SH-SY5Y (cell line): ENCODE measurements around the gene SPRR5.

Experiments
- GATA2 ChIP-seq: IDR thresholded peaks from 2 replicates; pipeline ENCODE4 v1.6.1; 2011; ENCODE audit warnings: mild to moderate bottlenecking, low read depth, low read length
- GATA3 ChIP-seq: IDR thresholded peaks from 2 replicates; pipeline ENCODE4 v1.6.1; 2011; ENCODE audit warnings: low read depth, mild to moderate bottlenecking, low read length, moderate library complexity

Gene SPRR5

GRCh38 chr1:152983234-152983633 is 36.2 kb downstream of the SPRR5 start:
- TF ChIP-seq GATA2 = no peak
- TF ChIP-seq GATA3 = no peak

- no peak for TF ChIP-seq GATA2
Measured at GRCh38 chr1:152983743-152984142, 36.7 kb downstream of the SPRR5 start, which contains the start of gene SPRR1A. Gene SPRR1A (plus strand): TSS chr1:152984081. CDS start chr1:152985231, 1,150 bp downstream.

GRCh38 chr1:152986578-152986977 is 39.6 kb downstream of the SPRR5 start:
- TF ChIP-seq GATA2 (no peak), GATA3 (no peak)

GRCh38 chr1:152993186-152993585 is 46.2 kb downstream of the SPRR5 start:
- TF ChIP-seq GATA2 (no peak), GATA3 (no peak)

- no peak for TF ChIP-seq GATA2
- no peak for TF ChIP-seq GATA3
Measured at GRCh38 chr1:152995842-152996241, 48.8 kb downstream of the SPRR5 start.

GRCh38 chr1:152996633-152997400 is 49.8 kb downstream of the SPRR5 start:
- no peak for TF ChIP-seq GATA3
- no peak for TF ChIP-seq GATA2

GRCh38 chr1:152997901-152998300 is 50.9 kb downstream of the SPRR5 start:
- TF ChIP-seq GATA3 = no peak
- no peak for TF ChIP-seq GATA2

- TF ChIP-seq GATA2 = no peak
- no peak for TF ChIP-seq GATA3
Measured at GRCh38 chr1:152998476-152998875, 51.5 kb downstream of the SPRR5 start.
